ENCODE results near the gene ROMO1.
"Not testable (repeated sequence)": the region's sequence is repeated elsewhere in the genome, so short reads cannot be mapped to it uniquely, and the experiment has no call there.

ROMO1 gene

GRCh38 chr20:35723275-35723639, 24.1 kb downstream of the ROMO1 start:
- not testable (repeated sequence) for H3K9me3 ChIP-seq (ENCODE audit: insufficient read depth, low read depth, low read length); H3K9ac ChIP-seq (ENCODE audit: low read depth, low read length); H3K4me3 ChIP-seq (ENCODE audit: low read length); H3K4me1 ChIP-seq (ENCODE audit: insufficient read depth, low read length); H3K27ac ChIP-seq (ENCODE audit: low read depth, low read length); H3K27me3 ChIP-seq (ENCODE audit: insufficient read depth, low read length)
- 95% methylated on average over 4 of the region's 4 CpGs for WGBS
- H3K36me3 ChIP-seq (ENCODE audit: insufficient read depth, low read length) = peaks cover 98% of the 10 kb centered on the region

- H3K36me3 ChIP-seq (ENCODE audit: insufficient read depth, low read length) = peaks cover 98% of the 10 kb centered on the region
- H3K4me1 ChIP-seq (ENCODE audit: insufficient read depth, low read length); H3K9me3 ChIP-seq (ENCODE audit: insufficient read depth, low read depth, low read length); H3K27me3 ChIP-seq (ENCODE audit: insufficient read depth, low read length); H3K9ac ChIP-seq (ENCODE audit: low read depth, low read length); H3K27ac ChIP-seq (ENCODE audit: low read depth, low read length); H3K4me3 ChIP-seq (ENCODE audit: low read length): not testable (repeated sequence)
- WGBS = 96% methylated on average over 12 of the region's 12 CpGs
Measured at GRCh38 chr20:35723652-35724320, 24.6 kb downstream of the ROMO1 start.

DNA sequence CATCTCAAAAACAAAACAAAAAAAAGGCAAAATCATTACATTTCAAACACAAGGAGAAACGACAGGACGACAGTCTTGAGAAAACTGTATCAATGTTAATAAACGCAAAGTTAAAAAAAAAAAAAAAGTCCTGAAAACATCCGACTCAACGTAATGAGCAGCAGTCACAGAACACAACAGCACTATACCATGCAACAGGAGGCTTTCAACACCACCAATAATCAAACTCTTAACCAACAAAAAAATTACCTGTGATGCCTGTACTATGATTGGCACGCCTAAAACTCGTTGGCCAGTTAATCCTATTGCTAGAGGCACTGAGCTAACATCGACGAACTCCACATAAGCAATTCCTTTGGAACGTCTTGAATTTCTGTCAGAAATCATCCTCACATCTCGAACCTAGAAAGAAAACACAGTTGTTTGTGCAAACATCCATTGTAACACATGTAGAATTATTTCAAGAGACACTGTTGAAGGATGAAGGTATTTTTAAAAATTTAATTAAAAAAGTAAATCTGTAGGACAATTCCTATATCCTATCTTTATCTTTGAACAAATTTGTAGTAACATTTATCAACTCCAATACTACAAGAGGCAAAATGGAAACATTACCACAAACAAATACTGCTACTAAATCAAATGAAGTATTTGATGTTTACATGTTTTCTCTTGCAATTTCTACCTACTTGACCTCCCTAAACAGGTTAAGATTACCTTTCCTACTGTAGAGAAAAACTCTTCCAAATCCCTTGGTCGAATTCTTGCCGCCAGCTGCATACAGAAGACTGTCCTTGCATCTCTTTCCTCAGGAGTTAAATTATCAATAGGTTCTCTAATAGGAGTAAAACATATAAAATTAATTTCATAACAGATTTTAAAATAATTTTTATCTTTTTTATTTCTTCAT, 25.4 kb downstream of the ROMO1 start:
- H3K36me3 ChIP-seq (ENCODE audit: insufficient read depth, low read length) = peaks cover 98% of the 10 kb centered on the region
- H3K27me3 ChIP-seq (ENCODE audit: insufficient read depth, low read length) = no peaks in the 10 kb centered on the region
- WGBS = 98% methylated on average over 13 of the region's 13 CpGs
- H3K9me3 ChIP-seq (ENCODE audit: insufficient read depth, low read depth, low read length) = no peaks in the 10 kb centered on the region
- no peaks in the 10 kb centered on the region for H3K4me1 ChIP-seq (ENCODE audit: insufficient read depth, low read length)
- H3K9ac ChIP-seq (ENCODE audit: low read depth, low read length) = no peak overlapping the region
- no peak overlapping the region for H3K4me3 ChIP-seq (ENCODE audit: low read length)
- no peak overlapping the region for H3K27ac ChIP-seq (ENCODE audit: low read depth, low read length)

- no peak overlapping the region for H3K27ac ChIP-seq (ENCODE audit: low read depth, low read length)
- no peak overlapping the region for H3K4me3 ChIP-seq (ENCODE audit: low read length)
- H3K27me3 ChIP-seq (ENCODE audit: insufficient read depth, low read length) = no peaks in the 10 kb centered on the region
- 97% methylated on average over 20 of the region's 20 CpGs for WGBS
- no peaks in the 10 kb centered on the region for H3K4me1 ChIP-seq (ENCODE audit: insufficient read depth, low read length)
- no peaks in the 10 kb centered on the region for H3K9me3 ChIP-seq (ENCODE audit: insufficient read depth, low read depth, low read length)
- H3K9ac ChIP-seq (ENCODE audit: low read depth, low read length) = no peak overlapping the region
- peaks cover 98% of the 10 kb centered on the region for H3K36me3 ChIP-seq (ENCODE audit: insufficient read depth, low read length)
Measured at GRCh38 chr20:35726842-35727711, 27.9 kb downstream of the ROMO1 start.

GRCh38 chr20:35729283-35729807, 30.1 kb downstream of the ROMO1 start:
- H3K9ac ChIP-seq (ENCODE audit: low read depth, low read length) = no peak overlapping the region
- no peaks in the 10 kb centered on the region for H3K9me3 ChIP-seq (ENCODE audit: insufficient read depth, low read depth, low read length)
- no peak overlapping the region for H3K4me3 ChIP-seq (ENCODE audit: low read length)
- WGBS = 96% methylated on average over 7 of the region's 7 CpGs
- H3K4me1 ChIP-seq (ENCODE audit: insufficient read depth, low read length) = no peaks in the 10 kb centered on the region
- H3K27me3 ChIP-seq (ENCODE audit: insufficient read depth, low read length) = no peaks in the 10 kb centered on the region
- peaks cover 99% of the 10 kb centered on the region for H3K36me3 ChIP-seq (ENCODE audit: insufficient read depth, low read length)
- H3K27ac ChIP-seq (ENCODE audit: low read depth, low read length) = no peak overlapping the region

DNA sequence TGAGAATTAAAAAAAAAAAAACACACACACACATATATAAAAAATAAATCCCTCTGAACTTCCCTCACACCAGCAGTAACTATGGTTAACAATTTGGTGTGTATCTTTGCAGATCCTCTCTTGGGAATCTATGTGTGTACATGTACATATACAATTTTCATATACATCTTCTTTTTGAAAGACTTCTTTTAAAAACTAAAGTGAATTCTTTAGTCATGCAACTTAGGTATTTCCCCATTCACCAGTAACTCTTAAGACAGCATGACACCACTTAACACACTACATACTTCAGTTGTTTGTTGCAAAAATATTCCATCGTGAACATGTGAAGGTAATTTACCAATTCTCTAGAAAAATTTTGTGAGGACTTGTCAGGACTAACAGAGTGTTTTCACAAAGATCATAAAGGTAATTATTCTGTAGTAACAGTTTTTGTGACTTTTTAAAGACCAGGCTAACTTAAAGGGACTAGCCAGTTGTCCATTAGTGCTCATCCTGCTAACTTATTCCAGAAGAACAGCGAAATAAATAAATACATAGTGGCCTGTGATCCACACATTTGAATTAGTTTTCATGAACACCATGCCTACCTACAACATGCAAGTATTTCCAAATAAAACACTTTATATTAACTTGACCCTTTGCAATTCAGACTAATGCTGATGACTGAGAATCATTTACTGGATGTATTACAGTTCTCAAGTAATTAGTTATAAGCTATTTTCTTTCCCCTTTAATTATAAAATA, 30.8 kb downstream of the ROMO1 start:
- H3K4me3 ChIP-seq (ENCODE audit: low read length) = no peak overlapping the region
- no peak overlapping the region; the same call in 1 of the 2 replicates for H3K27ac ChIP-seq (ENCODE audit: low read depth, low read length)
- no peaks in the 10 kb centered on the region for H3K9me3 ChIP-seq (ENCODE audit: insufficient read depth, low read depth, low read length)
- H3K36me3 ChIP-seq (ENCODE audit: insufficient read depth, low read length) = peaks cover 99% of the 10 kb centered on the region
- H3K27me3 ChIP-seq (ENCODE audit: insufficient read depth, low read length) = no peaks in the 10 kb centered on the region
- H3K4me1 ChIP-seq (ENCODE audit: insufficient read depth, low read length) = no peaks in the 10 kb centered on the region
- H3K9ac ChIP-seq (ENCODE audit: low read depth, low read length) = no peak overlapping the region
- over 99% methylated on average over 2 of the region's 2 CpGs for WGBS

DNA sequence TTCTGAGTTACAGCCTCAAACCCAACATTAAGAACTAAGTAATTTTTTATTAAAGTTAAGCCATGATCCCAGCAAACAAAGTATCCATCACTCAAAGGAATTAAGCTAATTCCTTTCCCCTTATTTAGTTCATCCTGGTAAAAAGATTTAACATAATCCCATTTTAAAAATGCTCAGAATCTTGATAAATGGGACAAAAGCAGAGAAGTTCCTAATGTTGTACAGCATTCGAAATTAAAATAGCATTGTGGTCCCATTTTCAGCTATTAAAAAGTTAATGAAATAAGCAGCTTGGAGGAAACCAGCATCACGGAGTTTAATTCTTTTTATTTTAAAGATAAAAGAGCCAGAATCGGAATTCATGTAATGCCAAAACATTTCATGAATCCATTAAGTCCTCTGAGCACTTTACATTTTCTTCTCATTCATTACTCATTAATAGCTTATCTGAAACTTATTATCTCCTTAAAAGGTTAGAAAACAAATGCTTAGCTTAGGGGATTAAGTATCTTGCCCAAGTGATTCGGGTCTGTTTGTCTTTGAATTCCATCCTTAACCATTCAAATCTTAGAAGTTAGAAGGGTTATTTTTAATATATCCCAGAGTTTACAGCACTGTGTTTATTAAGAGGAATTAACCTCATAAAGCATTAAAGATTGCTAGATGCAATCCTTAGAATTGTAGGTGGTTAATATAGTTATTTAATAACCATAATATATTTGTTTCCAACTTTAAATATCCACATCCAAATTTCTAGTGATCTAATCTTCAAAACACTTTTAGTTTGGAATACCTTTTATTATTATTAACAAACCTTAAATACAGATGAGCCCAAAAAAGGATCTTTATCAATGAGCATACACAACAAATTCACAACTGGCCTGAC, 31.6 kb downstream of the ROMO1 start:
- Histone ChIP-seq H3K27ac (ENCODE audit: low read depth, low read length) (no peak overlapping the region), H3K9me3 (ENCODE audit: insufficient read depth, low read depth, low read length) (no peaks in the 10 kb centered on the region), H3K36me3 (ENCODE audit: insufficient read depth, low read length) (peaks cover 99% of the 10 kb centered on the region), H3K9ac (ENCODE audit: low read depth, low read length) (no peak overlapping the region), H3K4me1 (ENCODE audit: insufficient read depth, low read length) (no peaks in the 10 kb centered on the region), H3K4me3 (ENCODE audit: low read length) (no peak overlapping the region), H3K27me3 (ENCODE audit: insufficient read depth, low read length) (no peaks in the 10 kb centered on the region)
- 95% methylated on average over 4 of the region's 4 CpGs for WGBS

- 100% methylated on average over 2 of the region's 2 CpGs for WGBS
- Histone ChIP-seq H3K4me1 (ENCODE audit: insufficient read depth, low read length) (no peaks in the 10 kb centered on the region), H3K27me3 (ENCODE audit: insufficient read depth, low read length) (no peaks in the 10 kb centered on the region), H3K36me3 (ENCODE audit: insufficient read depth, low read length) (peaks cover 99% of the 10 kb centered on the region), H3K4me3 (ENCODE audit: low read length) (no peak overlapping the region), H3K9ac (ENCODE audit: low read depth, low read length) (no peak overlapping the region), H3K9me3 (ENCODE audit: insufficient read depth, low read depth, low read length) (no peaks in the 10 kb centered on the region), H3K27ac (ENCODE audit: low read depth, low read length) (no peak overlapping the region)
Measured at GRCh38 chr20:35731469-35731788, 32.2 kb downstream of the ROMO1 start.

DNA sequence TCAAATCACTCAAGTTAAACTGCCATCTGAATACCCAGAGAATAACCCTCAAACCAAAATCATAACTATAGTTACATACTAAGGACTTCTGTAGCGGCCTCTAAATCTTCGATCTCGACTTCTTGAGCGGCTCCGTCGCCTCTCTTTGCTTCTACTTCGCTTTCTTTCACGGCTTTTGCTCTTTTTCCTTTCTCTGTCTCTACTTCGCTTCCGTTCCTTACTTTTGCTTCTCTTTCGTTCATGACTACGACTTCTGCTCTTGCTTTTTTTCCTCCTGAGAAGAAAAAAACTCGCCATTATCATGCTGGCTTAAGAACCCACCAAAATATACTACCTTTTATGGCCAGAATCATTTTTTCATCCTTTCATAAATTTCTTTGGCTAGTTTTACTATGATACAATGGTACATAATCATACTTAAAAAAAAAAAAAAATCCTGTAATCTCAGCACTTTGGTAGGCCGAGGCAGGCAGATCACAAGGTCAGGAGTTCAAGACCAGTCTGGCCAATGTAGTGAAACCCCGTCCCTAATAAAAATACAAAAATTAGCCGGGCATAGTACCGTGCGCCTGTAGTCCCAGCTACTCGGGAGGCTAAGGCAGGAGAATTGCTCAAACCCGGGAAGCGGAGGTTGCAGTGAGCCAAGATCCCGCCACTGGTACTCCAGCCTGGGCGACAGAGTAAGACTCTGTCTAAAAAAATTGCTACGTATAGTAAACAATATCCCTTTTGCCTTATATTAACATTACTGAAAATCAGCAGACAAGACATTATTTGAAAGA, 32.8 kb downstream of the ROMO1 start:
- Histone ChIP-seq H3K4me1 (ENCODE audit: insufficient read depth, low read length) (no peaks in the 10 kb centered on the region), H3K27ac (ENCODE audit: low read depth, low read length) (no peak overlapping the region), H3K27me3 (ENCODE audit: insufficient read depth, low read length) (no peaks in the 10 kb centered on the region), H3K9me3 (ENCODE audit: insufficient read depth, low read depth, low read length) (no peaks in the 10 kb centered on the region), H3K9ac (ENCODE audit: low read depth, low read length) (no peak overlapping the region), H3K4me3 (ENCODE audit: low read length) (no peak overlapping the region), H3K36me3 (ENCODE audit: insufficient read depth, low read length) (peaks cover 95% of the 10 kb centered on the region)
- WGBS = 96% methylated on average over 24 of the region's 24 CpGs
